BLaER1 treated with 17β-estradiol and CSF1 and Interleukin-3, amounts not matched to agents 10 nM and 100 nM (cell line): Measurements from ENCODE around the gene COL28A1.

Experiments used
- H3K27ac ChIP-seq, 11 experiments: shearing (Covaris generic); formaldehyde crosslinking; 2 replicates each; pipeline ENCODE4 v1.8.1; 2022
- H3K27me3 ChIP-seq, 11 experiments: shearing (Covaris generic); formaldehyde crosslinking; 2 replicates each; pipeline ENCODE4 v1.8.1; 2022
- H3K36me3 ChIP-seq, 11 experiments: shearing (Covaris generic); formaldehyde crosslinking; 2 replicates each; pipeline ENCODE4 v1.8.1; 2022
- H3K4me1 ChIP-seq, 10 experiments: shearing (Covaris generic); formaldehyde crosslinking; 2 replicates each; pipeline ENCODE4 v1.8.1; 2022
- H3K4me2 ChIP-seq, 11 experiments: shearing (Covaris generic); formaldehyde crosslinking; 2 replicates each; pipeline ENCODE4 v1.8.1; 2022
- H3K4me3 ChIP-seq, 10 experiments: shearing (Covaris generic); formaldehyde crosslinking; 2 replicates each; pipeline ENCODE4 v1.8.1; 2022
- H3K9ac ChIP-seq, 11 experiments: shearing (Covaris generic); formaldehyde crosslinking; 2 replicates each; pipeline ENCODE4 v1.8.1; 2022
- H3K9me3 ChIP-seq, 11 experiments: shearing (Covaris generic); formaldehyde crosslinking; replicated peaks in 1 of 11; 2 replicates each; pipeline ENCODE4 v1.8.1; 2022
- H4K20me1 ChIP-seq, 11 experiments: shearing (Covaris generic); formaldehyde crosslinking; 2 replicates each; pipeline ENCODE4 v1.8.1; 2022
- Cebpa-rat ChIP-seq, 11 experiments: shearing (Covaris generic); IDR thresholded peaks; 2 replicates each; pipeline ENCODE4 v1.8.1; 2022

COL28A1 gene

GRCh38 chr7:7537711-7538110, 2.0 kb upstream of the COL28A1 start:
- Histone ChIP-seq H3K27me3 (no peaks in the 10 kb centered on the region), H4K20me1 (no peaks in the 10 kb centered on the region), H3K4me1 (no peaks in the 10 kb centered on the region), H3K9ac (no peak overlapping the region), H3K4me3 (no peak overlapping the region), H3K4me2 (no peak overlapping the region), H3K9me3 (peaks cover 0 to 6% (median 0%) of the 10 kb centered on the region in 11 experiments; a peak in 1 of 22 replicates), H3K36me3 (no peaks in the 10 kb centered on the region), H3K27ac (no peak overlapping the region)
- TF ChIP-seq Cebpa-rat (IDR thresholded peaks at IDR 0.05), result no peak

- Histone ChIP-seq H3K9me3 (peaks cover 0 to 6% (median 0%) of the 10 kb centered on the region in 11 experiments; a peak in 1 of 22 replicates), H3K4me1 (no peaks in the 10 kb centered on the region), H3K9ac (no peak overlapping the region), H3K4me3 (no peak overlapping the region), H4K20me1 (no peaks in the 10 kb centered on the region), H3K27me3 (no peaks in the 10 kb centered on the region), H3K36me3 (no peaks in the 10 kb centered on the region), H3K4me2 (no peak overlapping the region), H3K27ac (no peak overlapping the region)
- no peak for TF ChIP-seq Cebpa-rat (IDR thresholded peaks at IDR 0.05)
Observed at GRCh38 chr7:7536396-7537019, 835 bp upstream of the COL28A1 start.

GRCh38 chr7:7533831-7534430, 1.7 kb downstream of the COL28A1 start:
- Histone ChIP-seq H3K9me3 (peaks cover 0 to 6% (median 0%) of the 10 kb centered on the region in 11 experiments; a peak in 1 of 22 replicates), H3K27me3 (no peaks in the 10 kb centered on the region), H3K9ac (no peak overlapping the region), H3K4me1 (no peaks in the 10 kb centered on the region), H3K4me2 (no peak overlapping the region), H3K4me3 (no peak overlapping the region), H4K20me1 (no peaks in the 10 kb centered on the region), H3K36me3 (no peaks in the 10 kb centered on the region), H3K27ac (no peak overlapping the region)
- no peak for TF ChIP-seq Cebpa-rat (IDR thresholded peaks at IDR 0.05)

DNA sequence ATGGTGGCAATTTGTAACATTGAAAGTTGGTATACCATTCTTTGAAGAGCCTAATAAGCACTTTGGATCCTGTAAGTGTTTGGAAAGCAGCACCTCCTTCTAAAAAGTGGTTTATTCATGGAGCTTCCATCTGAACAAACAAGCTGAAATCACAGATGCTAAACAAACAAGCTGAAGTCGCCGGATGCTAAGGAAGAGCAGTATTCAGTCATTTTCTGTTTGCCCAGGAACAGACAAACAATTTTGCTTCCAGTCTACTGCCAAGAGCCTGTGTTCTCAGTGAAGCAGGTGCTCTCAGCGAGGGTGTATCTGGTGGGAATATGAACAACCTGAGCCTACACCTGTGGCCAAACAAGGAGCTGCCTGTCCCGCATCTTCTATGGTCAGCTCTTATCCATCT, 6.3 kb downstream of the COL28A1 start:
- Histone ChIP-seq H3K27me3 (no peaks in the 10 kb centered on the region), H3K4me1 (no peaks in the 10 kb centered on the region)
- TF ChIP-seq Cebpa-rat (IDR thresholded peaks at IDR 0.05), result no peak

GRCh38 chr7:7527047-7527446, 8.6 kb downstream of the COL28A1 start:
- Histone ChIP-seq H4K20me1 (no peaks in the 10 kb centered on the region), H3K27ac (no peak overlapping the region), H3K36me3 (no peaks in the 10 kb centered on the region), H3K4me2 (no peak overlapping the region), H3K4me3 (no peak overlapping the region), H3K9me3 (no peaks in the 10 kb centered on the region), H3K27me3 (no peaks in the 10 kb centered on the region), H3K4me1 (no peaks in the 10 kb centered on the region), H3K9ac (no peak overlapping the region)
- TF ChIP-seq Cebpa-rat (IDR thresholded peaks at IDR 0.05), result no peak

More for the DNA sequence above, 6.3 kb downstream of the COL28A1 start:
- no peaks in the 10 kb centered on the region for H4K20me1 ChIP-seq
- no peak overlapping the region for H3K9ac ChIP-seq
- no peak overlapping the region for H3K4me2 ChIP-seq
- H3K9me3 ChIP-seq, result peaks cover 0 to 6% (median 0%) of the 10 kb centered on the region in 11 experiments; a peak in 1 of 22 replicates
- no peak overlapping the region for H3K27ac ChIP-seq
- no peak overlapping the region for H3K4me3 ChIP-seq
- no peaks in the 10 kb centered on the region for H3K36me3 ChIP-seq

DNA sequence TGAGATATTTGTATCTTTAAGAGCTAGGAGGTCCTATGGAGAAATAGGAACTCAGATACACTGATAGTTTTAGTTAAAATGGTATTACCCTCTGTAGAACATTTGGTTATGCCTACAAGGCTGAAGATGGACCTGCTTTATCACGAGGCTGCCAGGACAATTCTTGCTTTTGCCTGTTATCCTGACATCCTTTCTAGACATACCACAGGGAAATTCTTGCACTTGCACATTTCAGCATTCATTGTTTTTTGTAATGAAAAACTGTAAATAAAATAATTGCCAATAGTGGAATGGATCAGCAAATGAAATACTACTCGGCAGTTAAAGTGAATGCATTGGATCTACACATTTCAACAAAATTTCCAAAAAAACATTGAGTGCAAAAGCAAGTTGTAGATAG, 9.7 kb downstream of the COL28A1 start:
- TF ChIP-seq Cebpa-rat (IDR thresholded peaks at IDR 0.05), result no peak
- Histone ChIP-seq H3K4me2 (no peak overlapping the region), H3K36me3 (no peaks in the 10 kb centered on the region), H4K20me1 (no peaks in the 10 kb centered on the region), H3K27ac (no peak overlapping the region), H3K4me3 (no peak overlapping the region), H3K4me1 (no peaks in the 10 kb centered on the region), H3K9ac (no peak overlapping the region), H3K27me3 (no peaks in the 10 kb centered on the region), H3K9me3 (no peaks in the 10 kb centered on the region)

DNA sequence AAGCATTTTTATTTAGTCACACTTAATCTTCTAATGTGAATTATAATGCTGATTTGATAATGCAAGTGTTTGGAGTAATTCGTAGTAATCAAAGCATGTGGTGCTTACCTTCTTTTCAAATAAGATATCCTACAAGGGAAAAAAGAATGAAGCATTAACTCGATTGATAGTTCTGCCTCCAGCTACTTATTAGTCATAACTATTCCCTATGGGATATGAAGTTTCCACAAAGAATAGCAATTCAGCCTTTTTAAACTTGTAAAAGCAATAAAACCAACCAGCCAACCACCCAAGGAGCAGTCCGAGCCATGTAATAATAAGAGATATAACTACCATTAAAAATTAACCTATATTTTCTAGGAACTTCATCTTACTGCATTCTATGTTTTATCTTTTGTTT, 11.6 kb downstream of the COL28A1 start:
- Histone ChIP-seq H3K9ac (no peak overlapping the region), H3K36me3 (no peaks in the 10 kb centered on the region), H3K4me3 (no peak overlapping the region), H3K4me1 (no peaks in the 10 kb centered on the region), H3K27me3 (no peaks in the 10 kb centered on the region), H4K20me1 (no peaks in the 10 kb centered on the region), H3K9me3 (no peaks in the 10 kb centered on the region), H3K4me2 (no peak overlapping the region), H3K27ac (no peak overlapping the region)
- no peak for TF ChIP-seq Cebpa-rat (IDR thresholded peaks at IDR 0.05)

DNA sequence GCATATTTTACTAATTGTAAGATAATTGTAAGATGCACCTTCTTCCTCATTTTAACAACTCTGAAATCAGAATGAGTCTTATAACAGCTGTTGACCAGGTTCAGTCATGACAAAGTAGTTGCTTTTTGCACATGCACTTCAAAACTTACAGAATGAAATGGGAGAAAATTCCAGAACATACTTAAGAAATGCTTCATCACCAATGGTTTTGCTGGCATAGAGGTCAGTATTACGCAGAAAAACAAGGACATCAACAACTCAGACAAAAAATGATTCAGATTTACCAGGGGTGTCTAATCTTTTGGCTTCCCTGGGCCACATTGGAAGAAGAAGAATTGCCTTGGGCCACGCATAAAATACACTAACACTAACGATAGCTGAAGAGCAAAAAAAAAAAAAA, 13.3 kb downstream of the COL28A1 start:
- Histone ChIP-seq H3K4me3 (no peak overlapping the region), H3K4me2 (no peak overlapping the region), H3K27ac (no peak overlapping the region), H3K9ac (no peak overlapping the region), H3K27me3 (no peaks in the 10 kb centered on the region), H3K4me1 (no peaks in the 10 kb centered on the region), H4K20me1 (no peaks in the 10 kb centered on the region), H3K36me3 (no peaks in the 10 kb centered on the region), H3K9me3 (no peaks in the 10 kb centered on the region)
- TF ChIP-seq Cebpa-rat (IDR thresholded peaks at IDR 0.05), result no peak

GRCh38 chr7:7521259-7521658, 14.4 kb downstream of the COL28A1 start:
- no peaks in the 10 kb centered on the region for H3K36me3 ChIP-seq
- no peaks in the 10 kb centered on the region for H4K20me1 ChIP-seq
- no peak overlapping the region for H3K4me3 ChIP-seq
- H3K9me3 ChIP-seq, result no peaks in the 10 kb centered on the region
- no peak for TF ChIP-seq Cebpa-rat (IDR thresholded peaks at IDR 0.05)
- no peaks in the 10 kb centered on the region for H3K4me1 ChIP-seq
- no peak overlapping the region for H3K4me2 ChIP-seq
- no peak overlapping the region for H3K9ac ChIP-seq
- H3K27ac ChIP-seq, result no peak overlapping the region
- H3K27me3 ChIP-seq, result no peaks in the 10 kb centered on the region

GRCh38 chr7:7519528-7519927, 16.1 kb downstream of the COL28A1 start:
- Histone ChIP-seq H3K9me3 (no peaks in the 10 kb centered on the region), H3K27me3 (no peaks in the 10 kb centered on the region), H4K20me1 (no peaks in the 10 kb centered on the region), H3K27ac (no peak overlapping the region), H3K4me3 (no peak overlapping the region), H3K9ac (no peak overlapping the region), H3K4me1 (no peaks in the 10 kb centered on the region), H3K36me3 (no peaks in the 10 kb centered on the region), H3K4me2 (no peak overlapping the region)
- no peak for TF ChIP-seq Cebpa-rat (IDR thresholded peaks at IDR 0.05)
